ENCODE measurements around the gene SART3.
"Not testable (repeated sequence)": the region's sequence is repeated elsewhere in the genome, so short reads cannot be mapped to it uniquely, and the experiment has no call there.

SART3 gene

GRCh38 chr12:108576660-108577234 lies 15.8 kb upstream of the SART3 start:
- no peak overlapping the region for H2AFZ ChIP-seq
- H3K9ac ChIP-seq, result no peak overlapping the region
- H3K79me2 ChIP-seq, result no peaks in the 10 kb centered on the region
- H3K4me1 ChIP-seq, result no peaks in the 10 kb centered on the region
- H3K36me3 ChIP-seq (ENCODE audit: control insufficient read depth, insufficient read depth, low read length), result no peaks in the 10 kb centered on the region
- no peak overlapping the region for H3K4me2 ChIP-seq (ENCODE audit: low read length)
- no peak overlapping the region for H3K27ac ChIP-seq
- TF ChIP-seq CTCF (IDR thresholded peaks at IDR 0.05), result no peak
- H3K4me3 ChIP-seq (ENCODE audit: low read depth, low read length), result no peak overlapping the region
- H3K9me3 ChIP-seq (ENCODE audit: control insufficient read depth, low read length), result no peaks in the 10 kb centered on the region
- H3K27me3 ChIP-seq (ENCODE audit: control insufficient read depth, insufficient read depth, low read length), result no peaks in the 10 kb centered on the region

DNA sequence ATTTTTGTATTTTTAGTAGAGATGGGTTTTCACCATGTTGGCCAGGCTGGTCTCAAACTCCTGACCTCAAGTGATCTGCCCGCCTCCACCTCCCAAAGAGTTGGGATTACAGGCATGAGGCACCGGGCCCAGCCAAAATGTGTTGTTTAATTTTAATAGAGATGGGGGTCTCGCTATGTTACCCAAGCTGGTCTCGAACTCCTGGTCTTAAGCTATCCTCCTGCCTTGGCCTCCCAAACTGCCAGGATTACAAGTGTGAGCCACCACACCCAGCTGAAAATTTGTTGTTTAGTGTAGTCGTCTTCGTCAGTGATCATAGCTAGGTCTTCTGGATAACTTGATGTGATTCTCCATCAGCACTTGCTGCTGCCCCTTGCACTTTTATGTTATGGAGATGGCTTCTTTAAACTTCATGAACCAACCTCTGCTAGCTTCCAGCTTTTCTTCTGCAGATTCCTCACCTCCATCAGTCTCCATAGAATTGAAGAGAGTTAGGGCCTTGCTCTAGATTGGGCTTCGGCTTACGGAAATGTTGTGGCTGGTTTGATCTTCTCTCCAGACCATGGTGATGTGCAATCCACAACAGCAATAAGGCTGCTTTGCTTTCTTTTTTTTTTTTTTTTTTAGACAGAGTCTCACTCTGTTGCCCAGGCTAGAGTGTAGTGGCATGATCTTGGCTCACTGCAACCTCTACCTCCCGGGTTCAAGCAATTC lies 14.4 kb upstream of the SART3 start:
- no peaks in the 10 kb centered on the region for H3K36me3 ChIP-seq (ENCODE audit: control insufficient read depth, insufficient read depth, low read length)
- H3K9ac ChIP-seq, result no peak overlapping the region
- no peak overlapping the region for H2AFZ ChIP-seq
- H3K9me3 ChIP-seq (ENCODE audit: control insufficient read depth, low read length), result no peaks in the 10 kb centered on the region
- H3K4me2 ChIP-seq (ENCODE audit: low read length), result no peak overlapping the region
- no peak for TF ChIP-seq CTCF (IDR thresholded peaks at IDR 0.05)
- H3K79me2 ChIP-seq, result no peaks in the 10 kb centered on the region
- no peak overlapping the region for H3K27ac ChIP-seq
- H3K4me1 ChIP-seq, result no peaks in the 10 kb centered on the region
- H3K27me3 ChIP-seq (ENCODE audit: control insufficient read depth, insufficient read depth, low read length), result no peaks in the 10 kb centered on the region
- no peak overlapping the region for H3K4me3 ChIP-seq (ENCODE audit: low read depth, low read length)

- not testable (repeated sequence) for H3K36me3 ChIP-seq (ENCODE audit: control insufficient read depth, insufficient read depth, low read length); H3K4me2 ChIP-seq (ENCODE audit: low read length); H3K9me3 ChIP-seq (ENCODE audit: control insufficient read depth, low read length); H3K4me3 ChIP-seq (ENCODE audit: low read depth, low read length); H3K27me3 ChIP-seq (ENCODE audit: control insufficient read depth, insufficient read depth, low read length); H3K79me2 ChIP-seq; H3K4me1 ChIP-seq; H3K27ac ChIP-seq; H2AFZ ChIP-seq; H3K9ac ChIP-seq
These were observed 13.3 kb upstream of the SART3 start for GRCh38 chr12:108574276-108574675.

DNA sequence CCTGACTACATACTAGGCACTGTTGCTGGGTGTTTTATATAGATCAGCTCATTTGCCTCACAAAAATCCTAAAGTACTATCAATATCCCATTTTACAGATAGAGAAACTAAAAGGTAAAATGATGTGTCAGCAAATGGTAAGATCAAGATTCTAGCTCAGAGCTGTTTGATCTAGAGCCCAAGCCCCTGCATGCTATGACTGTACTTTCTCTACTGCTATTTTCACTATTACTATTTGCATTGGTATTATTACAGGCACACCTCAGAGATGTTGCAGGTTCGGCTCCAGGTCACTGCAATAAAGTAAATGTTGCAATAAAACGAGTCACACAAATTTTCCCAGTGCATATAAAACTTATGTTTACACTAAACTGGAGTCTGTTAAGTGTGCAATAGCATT lies 12.3 kb upstream of the SART3 start:
- Histone ChIP-seq H2AFZ (no peak overlapping the region), H3K4me2 (ENCODE audit: low read length) (no peak overlapping the region), H3K9ac (no peak overlapping the region), H3K36me3 (ENCODE audit: control insufficient read depth, insufficient read depth, low read length) (no peaks in the 10 kb centered on the region), H3K4me3 (ENCODE audit: low read depth, low read length) (no peak overlapping the region), H3K79me2 (no peaks in the 10 kb centered on the region), H3K27ac (no peak overlapping the region), H3K27me3 (ENCODE audit: control insufficient read depth, insufficient read depth, low read length) (no peaks in the 10 kb centered on the region), H3K9me3 (ENCODE audit: control insufficient read depth, low read length) (no peaks in the 10 kb centered on the region), H3K4me1 (no peaks in the 10 kb centered on the region)
- TF ChIP-seq CTCF (IDR thresholded peaks at IDR 0.05), result no peak

DNA sequence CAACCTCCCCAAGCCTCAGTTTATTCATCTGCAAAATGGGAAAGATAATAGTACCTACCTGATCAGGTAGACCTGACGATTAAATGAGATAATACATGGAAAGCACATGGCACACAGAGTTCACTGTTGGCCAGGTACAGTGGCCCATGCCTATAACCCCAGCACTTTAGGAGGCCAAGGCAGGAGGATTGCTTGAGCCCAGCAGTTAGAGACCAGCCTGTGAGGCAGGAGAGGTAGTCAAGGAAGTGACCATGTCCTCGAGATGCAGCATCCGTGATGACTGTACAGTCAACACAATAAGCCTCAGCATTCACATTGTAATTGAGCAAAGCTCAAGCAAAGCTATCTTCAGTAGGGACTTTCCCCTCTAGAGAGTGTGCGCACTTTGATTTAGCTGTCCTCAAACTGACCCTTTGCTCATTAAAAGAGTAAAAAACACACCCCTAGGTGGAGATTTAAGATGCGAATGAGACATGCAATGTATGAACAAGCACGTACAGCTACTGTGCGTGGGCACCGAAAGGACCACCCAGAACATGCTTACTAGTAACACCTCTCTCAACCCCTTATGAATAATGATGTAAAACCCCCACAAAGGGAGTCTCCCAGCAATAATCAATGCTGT lies 11.3 kb upstream of the SART3 start:
- no peaks in the 10 kb centered on the region for H3K9me3 ChIP-seq (ENCODE audit: control insufficient read depth, low read length)
- H3K4me3 ChIP-seq (ENCODE audit: low read depth, low read length), result no peak overlapping the region
- no peak for TF ChIP-seq CTCF (IDR thresholded peaks at IDR 0.05)
- H2AFZ ChIP-seq, result no peak overlapping the region
- no peak overlapping the region for H3K4me2 ChIP-seq (ENCODE audit: low read length)
- no peak overlapping the region for H3K27ac ChIP-seq
- H3K4me1 ChIP-seq, result no peaks in the 10 kb centered on the region
- H3K9ac ChIP-seq, result no peak overlapping the region
- H3K36me3 ChIP-seq (ENCODE audit: control insufficient read depth, insufficient read depth, low read length), result no peaks in the 10 kb centered on the region
- H3K27me3 ChIP-seq (ENCODE audit: control insufficient read depth, insufficient read depth, low read length), result no peaks in the 10 kb centered on the region
- H3K79me2 ChIP-seq, result no peaks in the 10 kb centered on the region

Data from parathyroid adenoma (tissue), 2 donors.